GM12873 (cell line): ENCODE data around the gene GAGE12J.
"Not testable (repeated sequence)": the region's sequence is repeated elsewhere in the genome, so short reads cannot be mapped to it uniquely, and the experiment has no call there.

Experiments
- TF ChIP-seq, protein P1 (sequence below): IDR thresholded peaks from 2 replicates; pipeline ENCODE4 v1.5.1; 2012; ENCODE audit warnings: low read depth, mild to moderate bottlenecking, moderate library complexity, low read length, control low read depth; ENCODE audit not compliant: insufficient read depth; ENCODE audit errors: missing control alignments

Gene GAGE12J

DNA sequence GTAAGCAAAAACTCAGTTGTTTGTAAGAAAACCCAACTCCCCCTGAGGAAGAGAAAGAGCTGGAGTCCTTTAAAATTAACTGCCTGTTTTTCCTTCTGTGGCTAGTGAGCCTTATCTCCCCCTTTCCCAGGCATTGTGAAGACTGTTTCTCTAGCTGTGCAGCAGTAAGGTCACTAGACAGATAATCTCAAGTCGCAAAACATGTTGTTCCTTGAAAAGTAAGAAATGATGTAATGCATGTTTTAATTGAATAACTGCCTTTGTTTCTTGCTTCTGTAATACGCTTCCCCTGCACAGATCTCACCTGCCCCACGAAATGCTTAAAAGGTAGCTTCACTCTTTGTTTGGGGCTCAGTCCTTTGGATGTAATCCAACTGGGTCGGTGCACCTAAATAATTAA, 5.8 kb upstream of the GAGE12J start:
- TF ChIP-seq, protein P1, sequence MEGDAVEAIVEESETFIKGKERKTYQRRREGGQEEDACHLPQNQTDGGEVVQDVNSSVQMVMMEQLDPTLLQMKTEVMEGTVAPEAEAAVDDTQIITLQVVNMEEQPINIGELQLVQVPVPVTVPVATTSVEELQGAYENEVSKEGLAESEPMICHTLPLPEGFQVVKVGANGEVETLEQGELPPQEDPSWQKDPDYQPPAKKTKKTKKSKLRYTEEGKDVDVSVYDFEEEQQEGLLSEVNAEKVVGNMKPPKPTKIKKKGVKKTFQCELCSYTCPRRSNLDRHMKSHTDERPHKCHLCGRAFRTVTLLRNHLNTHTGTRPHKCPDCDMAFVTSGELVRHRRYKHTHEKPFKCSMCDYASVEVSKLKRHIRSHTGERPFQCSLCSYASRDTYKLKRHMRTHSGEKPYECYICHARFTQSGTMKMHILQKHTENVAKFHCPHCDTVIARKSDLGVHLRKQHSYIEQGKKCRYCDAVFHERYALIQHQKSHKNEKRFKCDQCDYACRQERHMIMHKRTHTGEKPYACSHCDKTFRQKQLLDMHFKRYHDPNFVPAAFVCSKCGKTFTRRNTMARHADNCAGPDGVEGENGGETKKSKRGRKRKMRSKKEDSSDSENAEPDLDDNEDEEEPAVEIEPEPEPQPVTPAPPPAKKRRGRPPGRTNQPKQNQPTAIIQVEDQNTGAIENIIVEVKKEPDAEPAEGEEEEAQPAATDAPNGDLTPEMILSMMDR, result no peak

DNA sequence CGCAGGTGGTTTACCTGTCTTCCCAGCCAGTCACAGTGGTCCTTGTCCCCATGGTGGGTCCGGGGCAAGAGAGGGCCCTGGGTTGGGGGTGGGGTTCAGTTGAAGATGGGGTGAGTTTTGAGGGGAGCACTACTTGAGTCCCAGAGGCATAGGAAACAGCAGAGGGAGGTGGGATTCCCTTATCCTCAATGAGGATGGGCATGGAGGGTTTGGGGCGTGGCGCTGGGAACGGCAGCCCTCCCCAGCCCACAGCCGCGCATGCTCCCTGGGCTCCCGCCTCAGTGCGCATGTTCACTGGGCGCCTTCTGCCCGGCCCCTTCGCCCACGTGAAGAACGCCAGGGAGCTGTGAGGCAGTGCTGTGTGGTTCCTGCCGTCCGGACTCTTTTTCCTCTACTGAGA, 9.4 kb downstream of the GAGE12J start, which contains the start of gene GAGE13:
Gene GAGE13, plus strand, starts transcription at position 301 of the 400 bp plus-strand sequence. CDS start 1,156 bp downstream, outside the sequence.
- TF ChIP-seq, protein P1, result not testable (repeated sequence)
